WERI-Rb-1 (cell line): ENCODE results near the gene KCNJ11.
A peak's percentile ranks its signal among the peaks of the same experiment; 100 is the strongest.

Source experiments
- DNase-seq: peaks from one replicate; pipeline ENCODE4 v3.0.0-alpha.2; 2020
- H3K27ac ChIP-seq: fragments of 250-450 bp; sonication (Bioruptor Pico); 2 replicates; pipeline ENCODE4 v1.5.1; 2020; ENCODE audit warnings: mild to moderate bottlenecking, moderate library complexity
- H3K27me3 ChIP-seq: fragments of 250-450 bp; sonication (Bioruptor Pico); 2 replicates; pipeline ENCODE4 v1.5.1; 2021; ENCODE audit warnings: mild to moderate bottlenecking, low read depth, moderate library complexity; ENCODE audit not compliant: insufficient read depth, severe bottlenecking
- H3K36me3 ChIP-seq: fragments of 250-450 bp; sonication (Bioruptor Pico); 2 replicates; pipeline ENCODE4 v1.5.1; 2020; ENCODE audit warnings: mild to moderate bottlenecking, moderate library complexity
- H3K4me3 ChIP-seq: 2 replicates; pipeline ENCODE4 v1.5.1; 2011; ENCODE audit warnings: low read depth, mild to moderate bottlenecking, control low read depth, low read length
- H3K9me3 ChIP-seq: fragments of 250-450 bp; sonication (Bioruptor Pico); 2 replicates; pipeline ENCODE4 v1.5.1; 2021; ENCODE audit warnings: mild to moderate bottlenecking, moderate library complexity; ENCODE audit not compliant: severe bottlenecking
- TF ChIP-seq, protein P1 (sequence below): IDR thresholded peaks from 2 replicates; pipeline ENCODE4 v1.5.1; 2011; ENCODE audit warnings: low read depth, mild to moderate bottlenecking, control low read depth, inconsistent platforms, low read length

Gene KCNJ11

DNA sequence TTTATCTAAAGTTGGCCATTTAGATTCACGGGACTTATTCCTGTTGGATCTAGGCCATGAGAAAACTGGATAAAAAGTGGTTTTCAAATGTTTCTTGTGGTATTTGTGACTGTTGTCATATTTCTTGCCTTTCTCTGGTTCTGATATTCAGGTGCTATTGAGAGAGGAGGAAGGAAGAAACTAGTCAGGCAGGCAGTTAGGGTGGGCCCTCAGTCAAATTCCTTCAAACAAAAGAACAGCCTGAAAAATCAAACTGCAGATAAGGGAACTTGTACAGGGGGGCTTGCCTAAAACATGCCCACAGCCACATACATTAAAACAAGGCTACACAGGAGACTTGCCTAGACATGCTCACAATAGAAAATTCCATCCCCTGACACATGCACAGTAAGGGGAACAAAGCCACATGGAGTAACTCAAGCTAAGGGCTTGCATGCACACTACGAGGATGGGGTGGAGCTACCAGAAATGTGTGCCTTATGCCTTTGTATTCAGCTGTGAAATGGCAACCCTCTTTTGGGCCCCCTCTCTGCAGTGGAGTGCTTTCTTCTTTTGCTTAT is 18.7 kb downstream of the KCNJ11 start:
- peaks cover 44% of the 10 kb centered on the region for H3K9me3 ChIP-seq
- no peak for DNase-seq
- no peak overlapping the region for H3K27ac ChIP-seq
- H3K4me3 ChIP-seq = no peak overlapping the region
- TF ChIP-seq, protein P1, sequence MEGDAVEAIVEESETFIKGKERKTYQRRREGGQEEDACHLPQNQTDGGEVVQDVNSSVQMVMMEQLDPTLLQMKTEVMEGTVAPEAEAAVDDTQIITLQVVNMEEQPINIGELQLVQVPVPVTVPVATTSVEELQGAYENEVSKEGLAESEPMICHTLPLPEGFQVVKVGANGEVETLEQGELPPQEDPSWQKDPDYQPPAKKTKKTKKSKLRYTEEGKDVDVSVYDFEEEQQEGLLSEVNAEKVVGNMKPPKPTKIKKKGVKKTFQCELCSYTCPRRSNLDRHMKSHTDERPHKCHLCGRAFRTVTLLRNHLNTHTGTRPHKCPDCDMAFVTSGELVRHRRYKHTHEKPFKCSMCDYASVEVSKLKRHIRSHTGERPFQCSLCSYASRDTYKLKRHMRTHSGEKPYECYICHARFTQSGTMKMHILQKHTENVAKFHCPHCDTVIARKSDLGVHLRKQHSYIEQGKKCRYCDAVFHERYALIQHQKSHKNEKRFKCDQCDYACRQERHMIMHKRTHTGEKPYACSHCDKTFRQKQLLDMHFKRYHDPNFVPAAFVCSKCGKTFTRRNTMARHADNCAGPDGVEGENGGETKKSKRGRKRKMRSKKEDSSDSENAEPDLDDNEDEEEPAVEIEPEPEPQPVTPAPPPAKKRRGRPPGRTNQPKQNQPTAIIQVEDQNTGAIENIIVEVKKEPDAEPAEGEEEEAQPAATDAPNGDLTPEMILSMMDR = no peak
- peaks cover 56% of the 10 kb centered on the region for H3K36me3 ChIP-seq
- H3K27me3 ChIP-seq = no peaks in the 10 kb centered on the region

DNA sequence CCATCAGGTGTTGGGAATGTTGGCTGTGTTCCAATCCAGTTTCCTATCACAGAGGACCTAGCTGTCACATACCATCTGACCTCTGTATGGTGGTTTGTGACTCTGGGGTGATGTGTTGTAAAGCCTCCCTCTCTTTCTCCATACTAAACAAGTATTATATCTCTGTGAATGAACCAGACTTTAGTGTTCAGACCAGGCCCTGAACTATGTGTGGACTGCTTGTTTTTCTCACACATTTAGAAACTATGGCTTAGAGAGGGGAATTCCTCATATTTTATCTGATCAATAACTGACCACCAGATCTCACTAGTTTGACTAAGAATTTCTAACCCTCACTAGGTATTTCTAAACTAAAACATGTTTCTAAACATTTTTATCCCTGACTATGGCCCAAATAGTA is 19.4 kb downstream of the KCNJ11 start:
- TF ChIP-seq, protein P1 = no peak

DNA sequence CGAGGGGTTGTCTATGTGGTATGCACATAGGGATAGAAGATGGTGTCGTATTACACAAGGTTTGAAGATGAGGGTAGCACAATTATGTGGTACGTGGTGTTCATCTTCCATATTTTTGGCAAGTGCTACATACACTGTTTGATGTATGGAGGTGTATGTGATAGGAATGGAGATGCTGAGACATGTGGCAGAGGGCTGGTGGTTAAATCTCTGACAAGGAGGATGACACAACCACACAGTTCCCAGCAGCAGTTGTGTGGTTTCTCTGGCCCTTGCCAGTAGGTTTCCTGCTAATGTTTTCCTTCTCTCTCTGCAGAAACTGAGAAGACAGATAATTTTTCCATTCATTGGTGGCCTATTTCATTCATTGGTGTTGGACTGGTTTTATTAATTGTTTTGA is 19.9 kb downstream of the KCNJ11 start:
- H3K4me3 ChIP-seq = no peak overlapping the region
- H3K27ac ChIP-seq = no peak overlapping the region
- TF ChIP-seq, protein P1 = no peak
- DNase-seq = no peak
- peaks cover 44% of the 10 kb centered on the region for H3K9me3 ChIP-seq
- no peaks in the 10 kb centered on the region for H3K27me3 ChIP-seq
- H3K36me3 ChIP-seq = peaks cover 55% of the 10 kb centered on the region

More for the DNA sequence above, 19.4 kb downstream of the KCNJ11 start:
- no peaks in the 10 kb centered on the region for H3K27me3 ChIP-seq
- H3K9me3 ChIP-seq = peaks cover 44% of the 10 kb centered on the region
- H3K36me3 ChIP-seq = peaks cover 56% of the 10 kb centered on the region
- H3K4me3 ChIP-seq = no peak overlapping the region
- no peak for DNase-seq
- no peak overlapping the region for H3K27ac ChIP-seq

DNA sequence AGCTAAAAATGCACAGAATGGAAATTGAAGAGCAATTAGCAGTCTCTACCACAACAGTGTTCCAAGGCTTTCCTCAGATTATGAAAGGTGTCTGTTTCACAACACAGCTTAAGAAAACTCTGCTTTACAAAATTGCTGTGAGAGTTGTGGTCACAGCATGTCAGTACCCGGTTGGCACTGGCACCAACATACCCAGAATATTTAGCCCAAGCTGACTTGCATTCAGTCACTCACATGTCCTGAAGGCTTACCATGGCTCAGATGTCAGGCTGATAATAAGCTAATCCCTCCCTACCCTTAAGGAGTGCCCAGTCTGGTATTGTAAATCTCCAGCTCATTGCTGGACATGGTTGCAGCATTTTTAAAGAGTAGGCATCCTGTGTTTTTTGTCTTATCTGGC is 22.0 kb downstream of the KCNJ11 start:
- H3K36me3 ChIP-seq = peaks cover 40% of the 10 kb centered on the region
- no peak overlapping the region for H3K4me3 ChIP-seq
- TF ChIP-seq, protein P1 = no peak
- no peak overlapping the region for H3K27ac ChIP-seq
- H3K9me3 ChIP-seq = peaks cover 29% of the 10 kb centered on the region
- H3K27me3 ChIP-seq = no peaks in the 10 kb centered on the region
- no peak for DNase-seq

DNA sequence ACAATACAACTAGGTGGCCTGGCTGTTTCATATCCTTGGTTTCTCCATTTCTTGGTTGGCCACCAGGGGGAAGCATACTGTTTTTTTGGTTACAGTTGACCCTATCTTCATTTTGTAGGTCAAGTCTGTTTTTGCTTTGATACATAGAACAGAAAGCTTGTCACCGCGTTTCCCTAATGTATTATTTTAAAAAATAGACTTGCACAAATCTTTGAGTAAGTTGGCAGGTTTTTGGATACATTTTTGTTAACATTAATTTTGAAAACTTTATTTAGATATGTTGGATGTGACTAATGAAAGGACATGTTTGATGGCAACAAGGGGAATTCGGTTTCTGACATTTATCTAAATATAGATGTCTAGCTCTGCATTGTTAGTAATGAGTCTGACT is 33.9 kb downstream of the KCNJ11 start:
- TF ChIP-seq, protein P1 = peak; percentile 50; the same call in 1 of the 2 replicates
- peak; percentile 75 for DNase-seq
- H3K9me3 ChIP-seq = no peaks in the 10 kb centered on the region
- H3K36me3 ChIP-seq = peaks cover 8% of the 10 kb centered on the region; the same call in 1 of the 2 replicates
- peaks cover 10% of the 10 kb centered on the region for H3K27me3 ChIP-seq
- H3K27ac ChIP-seq = no peak overlapping the region
- no peak overlapping the region for H3K4me3 ChIP-seq
